ENCODE measurements around the gene CRIM1.

CRIM1 gene

DNA sequence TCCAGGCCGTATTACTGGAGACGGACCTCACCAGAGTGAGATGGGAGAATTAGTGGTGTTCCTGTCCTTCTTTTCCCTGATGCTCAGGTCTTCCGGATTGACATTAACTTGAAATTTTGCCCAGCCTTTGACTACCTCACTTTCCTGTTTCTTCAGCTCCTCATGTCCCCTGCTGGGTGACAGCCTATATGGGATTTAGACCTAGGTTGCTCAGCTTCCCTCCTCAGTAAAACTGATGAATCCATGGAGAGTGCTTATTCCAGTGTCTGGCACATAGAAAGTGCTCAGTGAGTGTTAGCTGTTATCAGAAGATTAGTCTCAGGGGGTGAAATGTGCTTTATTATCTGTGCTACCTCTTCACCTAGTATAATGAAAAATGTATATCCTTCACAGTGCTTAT is 30.0 kb downstream of the CRIM1 start:
- TF ChIP-seq CTCF (IDR thresholded peaks at IDR 0.05): no peak
- Histone ChIP-seq H3K36me3 (no peaks in the 10 kb centered on the region), H3K9me3 (no peaks in the 10 kb centered on the region), H3K4me1 (ENCODE audit: control insufficient read depth in 1 of 2, insufficient read depth in 1 of 2, low read depth in 1 of 2, low read length in 1 of 2) (no peaks in the 10 kb centered on the region), H3K27ac (no peak overlapping the region), H3K27me3 (peaks cover 44% of the 10 kb centered on the region), H3K4me3 (ENCODE audit: low read depth in 1 of 2, low read length in 1 of 2) (no peak overlapping the region)

DNA sequence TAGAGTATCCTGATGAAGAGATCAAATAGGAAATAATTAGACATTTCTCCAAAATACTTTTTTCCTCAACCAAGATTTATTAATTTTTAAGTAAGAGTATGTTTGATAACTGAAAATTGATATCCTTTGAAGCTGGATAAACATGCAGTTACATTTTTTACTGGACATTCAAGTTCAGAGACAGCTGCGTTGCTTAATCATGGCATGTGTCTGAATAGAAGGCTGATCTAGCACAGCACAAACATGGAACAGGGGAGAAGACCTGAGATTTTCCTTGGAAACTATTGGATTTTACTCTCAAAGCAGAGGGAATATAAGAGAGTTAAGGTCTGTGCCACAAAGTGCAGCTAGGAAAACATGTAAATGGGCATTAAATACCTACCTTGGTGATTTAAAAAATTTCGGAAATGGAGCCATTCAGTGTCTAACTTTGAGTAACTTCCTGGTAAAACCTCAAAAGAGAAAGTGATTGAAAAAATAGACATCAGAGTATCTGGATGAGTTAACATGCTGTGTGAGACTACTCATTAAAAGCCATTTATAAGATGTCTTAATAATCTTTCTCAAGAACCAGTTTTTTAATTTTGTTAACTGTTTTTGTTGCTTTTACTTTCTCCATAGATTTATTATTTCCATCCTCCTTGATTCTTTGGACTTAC is 31.8 kb downstream of the CRIM1 start:
- TF ChIP-seq CTCF (IDR thresholded peaks at IDR 0.05): no peak
- Histone ChIP-seq H3K27me3 (peaks cover 44% of the 10 kb centered on the region), H3K9me3 (no peaks in the 10 kb centered on the region), H3K27ac (no peak overlapping the region), H3K36me3 (no peaks in the 10 kb centered on the region), H3K4me3 (ENCODE audit: low read depth in 1 of 2, low read length in 1 of 2) (no peak overlapping the region), H3K4me1 (ENCODE audit: control insufficient read depth in 1 of 2, insufficient read depth in 1 of 2, low read depth in 1 of 2, low read length in 1 of 2) (no peaks in the 10 kb centered on the region)

- Histone ChIP-seq H3K4me3 (ENCODE audit: low read depth in 1 of 2, low read length in 1 of 2) (no peak overlapping the region), H3K9me3 (no peaks in the 10 kb centered on the region), H3K4me1 (ENCODE audit: control insufficient read depth in 1 of 2, insufficient read depth in 1 of 2, low read depth in 1 of 2, low read length in 1 of 2) (no peaks in the 10 kb centered on the region), H3K27me3 (peaks cover 44% of the 10 kb centered on the region), H3K27ac (no peak overlapping the region), H3K36me3 (no peaks in the 10 kb centered on the region)
- no peak for TF ChIP-seq CTCF (IDR thresholded peaks at IDR 0.05)
These were observed 32.9 kb downstream of the CRIM1 start for GRCh38 chr2:36388472-36388871.

- Histone ChIP-seq H3K9me3 (no peaks in the 10 kb centered on the region), H3K27ac (no peak overlapping the region), H3K27me3 (peaks cover 44% of the 10 kb centered on the region), H3K36me3 (no peaks in the 10 kb centered on the region), H3K4me3 (ENCODE audit: low read depth in 1 of 2, low read length in 1 of 2) (no peak overlapping the region), H3K4me1 (ENCODE audit: control insufficient read depth in 1 of 2, insufficient read depth in 1 of 2, low read depth in 1 of 2, low read length in 1 of 2) (no peaks in the 10 kb centered on the region)
- no peak for TF ChIP-seq CTCF (IDR thresholded peaks at IDR 0.05)
These were observed 33.5 kb downstream of the CRIM1 start for GRCh38 chr2:36389091-36389564.

DNA sequence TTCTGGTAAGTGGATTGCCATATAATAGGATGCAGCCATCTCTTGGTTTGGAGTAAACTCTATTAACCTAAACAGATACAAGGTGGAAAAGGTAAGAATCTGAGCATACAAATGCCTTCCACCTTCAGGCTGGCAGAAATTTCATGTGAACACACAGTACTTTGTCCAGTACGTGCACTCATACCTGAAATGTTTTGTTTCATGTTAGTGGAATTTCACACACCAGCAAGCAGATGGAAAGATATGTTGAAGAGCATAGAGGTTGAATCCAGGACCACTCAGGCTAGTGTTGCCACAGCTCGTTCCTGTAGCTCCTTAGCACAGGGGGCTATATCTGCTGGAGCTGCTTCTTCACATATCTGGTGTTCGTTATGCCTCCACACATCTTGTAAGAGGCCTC is 34.0 kb downstream of the CRIM1 start:
- no peak for TF ChIP-seq CTCF (IDR thresholded peaks at IDR 0.05)
- H3K9me3 ChIP-seq: no peaks in the 10 kb centered on the region
- peaks cover 44% of the 10 kb centered on the region for H3K27me3 ChIP-seq
- no peak overlapping the region for H3K4me3 ChIP-seq (ENCODE audit: low read depth in 1 of 2, low read length in 1 of 2)
- H3K36me3 ChIP-seq: no peaks in the 10 kb centered on the region
- no peak overlapping the region for H3K27ac ChIP-seq
- H3K4me1 ChIP-seq (ENCODE audit: control insufficient read depth in 1 of 2, insufficient read depth in 1 of 2, low read depth in 1 of 2, low read length in 1 of 2): no peaks in the 10 kb centered on the region

Data from neutrophil (primary cell).